SIG-M5 treated with dmso at 0.1 percent for 504 hours (cell line): ENCODE data around the gene MACROD1.
"Not testable (repeated sequence)": the region's sequence is repeated elsewhere in the genome, so short reads cannot be mapped to it uniquely, and the experiment has no call there.

ENCODE experiments used
- DNase-seq: peaks from one replicate; lab custom pipeline; 2025; ENCODE audit not compliant: unreplicated experiment; lab: John Stamatoyannopoulos, UW

Gene MACROD1

DNA sequence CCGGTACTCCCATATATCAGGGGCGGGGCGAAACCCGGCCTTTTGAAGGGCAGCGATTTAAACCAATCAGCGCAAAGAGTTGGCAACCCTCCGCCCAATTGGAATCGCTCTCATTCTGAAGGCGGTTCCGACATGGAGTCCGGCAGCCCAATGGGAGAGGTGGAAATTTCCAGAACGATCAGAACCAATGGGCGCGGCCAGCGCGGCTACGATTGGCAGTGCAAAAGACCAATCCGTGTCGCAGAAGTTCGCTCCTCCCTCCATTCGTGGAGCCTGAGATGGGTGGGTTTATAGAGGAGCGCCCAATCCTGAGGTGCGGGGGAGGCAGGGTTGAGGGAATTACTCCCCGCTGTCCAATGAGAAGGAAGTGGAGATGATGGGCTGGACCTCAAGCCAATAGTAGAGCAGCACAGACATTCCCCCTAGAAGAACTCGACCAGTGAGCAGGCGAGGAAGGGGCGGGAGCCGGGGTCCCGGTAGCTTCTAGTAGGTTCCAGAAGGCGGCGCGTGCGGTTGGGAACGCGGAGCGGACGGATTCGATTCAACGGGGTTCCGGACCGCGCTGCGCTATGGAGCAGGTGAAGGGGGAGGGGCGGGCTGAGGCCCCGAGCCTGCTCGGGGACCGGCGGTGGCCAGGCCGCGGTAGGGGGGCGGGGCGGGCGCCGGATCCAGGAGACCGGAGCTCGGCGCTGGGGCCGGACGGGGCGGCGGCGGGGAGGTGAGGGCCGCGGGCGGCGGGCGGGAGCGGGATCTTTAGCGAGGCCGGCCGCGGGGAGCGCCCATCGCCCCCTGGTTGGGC lies 20.0 kb upstream of the MACROD1 start, which contains the start of gene STIP1:
TSS of gene STIP1 (plus strand) at position 479 of the 799 bp plus-strand sequence. CDS start at position 570, 91 bp downstream.
- DNase-seq: peak; percentile 100

- peak; percentile 46 for DNase-seq
Observed at GRCh38 chr11:64185175-64185692, 19.3 kb upstream of the MACROD1 start.

DNA sequence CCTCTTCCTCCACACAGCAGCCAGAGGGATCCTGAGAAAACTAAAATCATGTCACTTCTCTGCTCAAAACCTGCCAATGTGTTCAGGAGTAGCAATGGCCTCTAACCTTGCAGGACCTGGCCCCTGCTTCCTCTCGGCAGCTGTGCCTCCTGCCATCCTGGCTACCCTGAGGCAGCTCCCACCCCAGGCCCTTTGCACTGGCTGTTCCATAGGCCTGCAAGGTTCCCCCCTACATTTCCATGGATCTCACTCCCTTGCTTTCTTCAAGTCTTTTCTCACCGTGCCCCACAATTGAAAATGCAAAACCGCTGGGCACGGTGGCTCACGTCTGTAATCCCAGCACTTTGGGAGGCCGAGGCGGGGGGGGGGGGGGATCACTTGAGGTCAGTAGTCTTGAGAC lies 18.0 kb upstream of the MACROD1 start:
- DNase-seq: no peak

- DNase-seq: peak; percentile 84
Observed at GRCh38 chr11:64181506-64182411, 15.8 kb upstream of the MACROD1 start.

- DNase-seq: no peak
Observed at GRCh38 chr11:64180891-64181290, 15.0 kb upstream of the MACROD1 start.

- DNase-seq: no peak
Observed at GRCh38 chr11:64178951-64179639, 13.2 kb upstream of the MACROD1 start.

- no peak for DNase-seq
Observed at GRCh38 chr11:64178203-64178602, 12.3 kb upstream of the MACROD1 start.

DNA sequence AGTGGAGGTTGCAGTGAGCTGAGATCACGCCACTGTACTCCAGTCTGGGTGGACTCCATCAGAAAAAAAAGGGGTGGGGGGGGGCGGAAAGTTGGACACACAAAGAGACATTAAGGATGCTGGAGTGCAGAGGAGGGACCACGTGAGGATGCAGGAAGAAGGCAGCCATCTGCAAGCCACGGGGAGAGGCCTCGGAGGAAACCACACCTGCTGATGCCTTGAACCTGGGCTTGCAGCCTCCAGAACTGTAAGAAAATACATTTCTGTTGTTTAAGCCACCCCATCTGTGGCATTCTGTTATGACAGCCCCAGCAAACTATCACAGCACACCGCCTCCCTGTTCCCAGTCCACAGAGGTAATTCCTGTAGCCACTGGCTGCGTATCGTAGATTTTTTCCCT lies 10.8 kb upstream of the MACROD1 start:
- DNase-seq: no peak

GRCh38 chr11:64173616-64174355 lies 7.9 kb upstream of the MACROD1 start:
- no peak for DNase-seq

DNA sequence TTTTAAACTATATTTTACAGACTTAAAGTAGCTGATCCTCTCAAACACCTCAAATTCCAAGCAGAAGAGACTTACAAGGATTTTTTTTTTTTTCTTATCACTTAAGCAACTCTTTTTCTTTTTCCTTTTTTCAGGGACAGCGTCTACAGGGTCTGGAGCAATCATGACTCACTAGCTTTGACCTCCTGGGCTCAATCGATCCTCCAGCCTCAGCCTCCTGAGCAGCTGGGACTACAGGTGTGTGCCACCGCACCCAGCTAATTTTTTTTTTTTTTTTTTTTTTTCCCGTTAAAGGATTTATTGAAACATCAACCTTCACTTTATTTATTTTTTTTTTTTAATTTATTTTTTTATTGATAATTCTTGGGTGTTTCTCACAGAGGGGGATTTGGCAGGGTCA lies 4.5 kb upstream of the MACROD1 start:
- DNase-seq: no peak

DNA sequence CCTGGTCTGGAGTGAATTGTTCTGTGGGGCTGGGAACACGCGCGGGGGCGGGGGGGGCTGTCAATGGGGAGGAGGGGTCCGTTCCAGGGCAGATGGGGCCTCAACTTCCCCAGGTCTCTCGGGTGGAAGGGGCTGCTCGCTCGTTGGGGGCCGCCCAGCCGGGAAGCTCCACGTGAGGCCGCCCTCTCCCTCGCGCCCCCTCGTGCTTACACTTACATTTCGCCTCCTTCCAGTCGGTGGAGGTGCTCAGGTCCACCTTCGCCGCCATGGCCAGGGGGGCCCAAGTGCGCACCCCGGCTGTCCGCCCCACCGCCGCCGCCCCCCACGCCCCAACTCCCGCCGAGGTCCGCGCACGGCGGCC lies 452 bp downstream of the MACROD1 start:
- DNase-seq: no peak

DNA sequence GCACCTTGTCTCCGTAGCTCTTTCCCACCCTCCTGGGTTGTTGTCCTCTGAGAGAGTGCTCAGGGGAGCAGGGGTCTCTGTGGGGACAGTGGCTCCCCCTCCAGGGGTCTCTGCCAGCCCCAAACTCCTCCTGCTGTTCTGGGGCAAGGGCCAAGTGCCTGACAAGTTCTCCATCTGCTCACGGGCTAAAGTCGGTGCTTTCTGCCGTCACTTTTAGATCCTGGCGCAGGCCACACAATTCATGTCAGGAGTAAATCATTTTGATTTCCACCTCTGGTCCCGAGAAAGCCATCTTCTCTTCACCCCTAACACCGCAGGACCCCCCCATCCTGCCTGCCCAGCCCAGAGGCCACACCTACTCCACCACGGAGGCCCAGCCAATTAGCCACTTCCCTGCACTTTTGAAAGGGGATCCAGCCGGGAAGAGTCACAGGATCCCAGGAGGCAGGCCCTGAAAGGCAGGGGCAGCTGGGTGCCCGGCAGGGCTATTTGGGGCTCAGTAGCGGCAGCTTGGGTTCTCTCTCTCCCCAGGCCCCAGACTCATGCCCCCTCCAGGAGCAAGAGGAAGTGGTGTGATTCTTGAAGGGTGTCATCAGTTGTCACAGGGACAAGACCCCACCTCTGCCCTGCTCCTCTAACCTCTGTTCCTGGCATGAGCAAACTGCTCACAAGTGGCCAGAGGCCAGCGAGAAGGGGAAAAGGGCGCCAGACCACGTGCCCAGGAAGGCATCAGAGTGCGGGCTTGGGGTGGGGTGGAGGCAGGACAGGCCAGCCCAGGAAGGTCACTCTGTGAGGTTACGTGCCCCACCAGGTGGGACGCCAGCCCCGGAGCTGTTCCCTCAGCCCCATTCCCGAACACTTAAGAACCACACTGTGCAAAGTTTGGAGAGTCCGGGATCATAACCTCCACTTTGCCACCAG lies 1.3 kb downstream of the MACROD1 start:
- DNase-seq: peak; percentile 32

DNA sequence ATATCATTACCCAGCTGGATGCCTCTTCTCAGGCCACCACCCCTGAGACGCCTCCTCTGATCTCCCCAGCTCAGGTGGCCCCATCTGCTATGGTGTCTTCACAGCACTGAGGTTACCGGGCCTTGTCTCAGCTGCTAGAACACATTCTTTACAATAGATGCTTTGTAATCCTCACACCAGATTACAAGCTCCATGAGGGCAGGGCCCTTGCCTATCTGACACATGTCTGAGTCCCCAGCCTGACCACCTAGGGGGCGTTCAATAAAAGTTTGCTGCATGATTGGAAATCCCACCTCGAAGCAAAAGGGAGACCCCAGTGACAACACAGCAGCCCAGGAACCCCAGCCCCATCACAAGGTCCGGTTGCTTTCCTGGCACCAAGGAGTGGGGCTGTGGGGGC lies 2.0 kb downstream of the MACROD1 start:
- DNase-seq: no peak

DNA sequence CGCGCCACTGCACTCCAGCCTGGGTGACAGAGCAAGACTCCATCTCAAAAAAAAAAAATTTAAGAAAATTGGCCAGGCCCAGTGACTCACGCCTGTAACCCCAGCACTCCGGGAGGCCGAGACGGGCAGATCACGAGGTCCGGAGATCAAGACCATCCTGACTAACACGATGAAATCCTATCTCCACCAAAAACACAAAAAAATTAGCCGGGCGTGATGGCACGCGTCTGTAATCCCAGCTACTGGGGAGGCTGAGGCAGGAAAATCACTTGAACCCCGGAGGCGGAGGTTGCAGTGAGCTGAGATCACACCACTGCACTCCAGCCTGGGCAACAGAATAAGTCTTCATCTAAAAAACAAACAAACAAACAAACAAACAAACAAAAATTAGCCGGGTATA lies 3.1 kb downstream of the MACROD1 start:
- DNase-seq: not testable (repeated sequence)

DNA sequence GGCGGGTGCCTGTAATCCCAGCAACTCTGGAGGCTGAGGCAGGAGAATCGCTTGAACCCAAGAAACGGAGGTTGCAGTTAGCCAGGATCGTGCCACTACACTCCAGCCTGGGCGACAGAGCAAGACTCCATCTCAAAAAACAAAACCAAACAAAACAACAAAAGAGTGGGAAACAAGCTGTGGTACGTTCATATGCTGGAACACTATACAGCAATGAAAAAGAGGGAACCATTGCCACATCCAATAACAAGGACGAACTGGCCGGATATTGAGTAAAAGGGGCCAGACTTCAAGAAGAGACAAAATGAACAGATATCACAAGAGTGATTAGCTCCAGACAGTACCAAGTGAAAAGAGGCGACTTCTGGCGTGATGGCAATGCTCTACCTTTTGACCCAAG lies 4.9 kb downstream of the MACROD1 start:
- no peak for DNase-seq

- no peak for DNase-seq
Observed at GRCh38 chr11:64157631-64158394, 8.1 kb downstream of the MACROD1 start.

DNA sequence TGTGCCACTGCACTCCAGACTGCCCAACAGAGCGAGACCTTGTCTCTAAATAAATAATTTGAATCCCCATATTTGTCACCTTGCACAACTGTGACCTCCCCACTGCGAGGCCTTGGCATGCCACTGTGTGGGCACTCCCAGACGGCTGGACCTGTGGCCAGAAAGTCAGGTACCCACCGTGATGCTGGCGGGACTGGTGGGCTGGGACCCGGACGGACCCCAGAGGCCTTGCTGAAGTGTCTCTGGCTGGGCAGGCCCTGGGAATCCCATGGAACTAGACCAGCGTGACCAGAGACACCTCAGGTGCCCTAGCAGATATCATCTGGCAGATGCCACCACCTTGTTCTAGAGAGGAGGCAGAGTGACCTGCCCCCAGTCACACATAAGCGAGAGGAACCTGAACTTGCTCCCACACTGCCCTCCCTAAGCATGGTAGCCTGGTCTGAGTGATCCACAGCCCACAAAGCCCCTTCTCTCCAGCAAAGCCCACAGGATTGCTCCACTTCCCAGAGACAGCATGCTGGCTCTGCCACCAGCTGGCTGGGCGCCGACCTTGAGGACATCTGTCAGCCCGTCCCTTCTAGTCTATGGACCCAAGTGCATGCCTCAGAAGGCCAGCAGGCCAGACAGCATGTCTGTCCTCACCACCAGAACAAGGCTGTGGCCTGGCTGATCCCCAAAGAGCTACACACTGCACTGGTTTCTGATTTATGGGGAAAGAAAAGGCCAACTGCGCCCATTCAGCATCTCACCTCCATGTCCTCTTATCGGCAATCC lies 9.5 kb downstream of the MACROD1 start:
- no peak for DNase-seq

- no peak for DNase-seq
Observed at GRCh38 chr11:64153812-64154211, 12.1 kb downstream of the MACROD1 start.
